B cell (primary cell): ENCODE data around the gene CDCA5. TPM values are rescaled to one million over a fixed set of nuclear protein-coding genes. Genes with fewer than 3 reads are reported as not detected.

Experiments
- ATAC-seq: fragments of 200-7000 bp; cut with Tn5 transposase; one replicate; pipeline ENCODE4 v1.10.0; 2021; ENCODE audit warnings: low read depth, mild to moderate bottlenecking, moderate number of reproducible peaks, moderate library complexity
- CTCF ChIA-PET: fragments of 350-600 bp; sonication (Branson Sonifier 250); formaldehyde crosslinking; loops from one replicate; lab custom pipeline; 2021; ENCODE audit warnings: antibody characterized with exemption, inconsistent platforms; lab: Charles Lee
- POLR2A ChIA-PET: fragments of 350-600 bp; sonication (Branson Sonifier 250); formaldehyde crosslinking; loops from one replicate; lab custom pipeline; 2021; ENCODE audit warnings: antibody characterized with exemption; lab: Charles Lee
- DNase-seq: peaks from one replicate; pipeline ENCODE4 v3.0.0; 2013
- H2AFZ ChIP-seq: 2 replicates; pipeline ENCODE4 v1.6.1; 2012; ENCODE audit warnings: mild to moderate bottlenecking, low read depth, low read length; ENCODE audit not compliant: insufficient read depth, poor library complexity, severe bottlenecking
- H3K27ac ChIP-seq, 2 donors: 1 replicate in 1 of 2; 2 replicates in 1 of 2; pipeline ENCODE4 v1.5.1; 2012 to 2013; ENCODE audit warnings: low read length in 2 of 2, mild to moderate bottlenecking in 2 of 2, moderate library complexity in 1 of 2
- H3K27me3 ChIP-seq, 4 experiments: fragments of 200-600 bp in 1 of 4; sonication (generic) in 1 of 4; replicated peaks in 1 of 4; 1 replicate in 2 of 4; 2 replicates in 2 of 4; pipeline versions ENCODE4 v1.6.1 to v1.7.0; 2013 to 2016; ENCODE audit warnings: low read length in 3 of 4, mild to moderate bottlenecking in 2 of 4, mixed read lengths in 1 of 4, moderate library complexity in 1 of 4; ENCODE audit not compliant: insufficient read depth in 4 of 4, control insufficient read depth in 3 of 4; ENCODE audit errors: control extremely low read depth in 1 of 4
- H3K36me3 ChIP-seq, 2 experiments: replicated peaks in 1 of 2; 1 replicate in 1 of 2; 2 replicates in 1 of 2; pipeline versions ENCODE4 v1.6.1 to v1.7.1; 2013; ENCODE audit warnings: low read length in 1 of 2; ENCODE audit not compliant: insufficient read depth in 2 of 2, control insufficient read depth in 1 of 2; ENCODE audit errors: control extremely low read depth in 1 of 2, extremely low read depth in 1 of 2
- H3K4me1 ChIP-seq, 2 donors: fragments of 200-600 bp in 1 of 2; sonication (generic) in 1 of 2; 1 replicate in 1 of 2; 2 replicates in 1 of 2; pipeline versions ENCODE4 v1.5.1 to v1.6.1; 2013 to 2017; ENCODE audit warnings: low read length in 2 of 2; ENCODE audit not compliant: control insufficient read depth in 2 of 2, insufficient read depth in 2 of 2
- H3K4me2 ChIP-seq: replicated peaks from 2 replicates; pipeline ENCODE3; 2012; ENCODE audit warnings: mild to moderate bottlenecking, low read depth, low read length; ENCODE audit not compliant: poor library complexity, severe bottlenecking
- H3K4me3 ChIP-seq, 5 experiments: fragments of 200-600 bp in 1 of 5; sonication (generic) in 1 of 5; 1 replicate in 3 of 5; 2 replicates in 2 of 5; pipeline versions ENCODE4 v1.5.1 to v1.7.0; 2011 to 2016; ENCODE audit warnings: low read length in 4 of 5, mild to moderate bottlenecking in 4 of 5, low read depth in 2 of 5, control low read depth in 1 of 5, moderate library complexity in 1 of 5; ENCODE audit not compliant: insufficient read depth in 1 of 5; ENCODE audit errors: control extremely low read depth in 1 of 5, extremely low read depth in 1 of 5
- H3K79me2 ChIP-seq: fragments of 200-600 bp; sonication (generic); one replicate; pipeline ENCODE4 v1.6.0; 2016; ENCODE audit warnings: low read length; ENCODE audit not compliant: control insufficient read depth, insufficient read depth
- H3K9ac ChIP-seq: fragments of 200-600 bp; sonication (generic); 2 replicates; pipeline ENCODE4 v1.6.1; 2017; ENCODE audit warnings: mild to moderate bottlenecking, low read length, moderate library complexity
- H3K9me3 ChIP-seq, 3 donors: one replicate each; pipeline versions ENCODE4 v1.6.1 to v1.7.1; 2013; ENCODE audit warnings: low read length in 2 of 3; ENCODE audit not compliant: control insufficient read depth in 2 of 3, insufficient read depth in 1 of 3; ENCODE audit errors: control extremely low read depth in 1 of 3
- H4K20me1 ChIP-seq: 2 replicates; pipeline ENCODE4 v1.6.0; 2012; ENCODE audit warnings: mild to moderate bottlenecking, low read length; ENCODE audit not compliant: insufficient read depth, control insufficient read depth, poor library complexity, severe bottlenecking
- H3K27ac Mint-ChIP-seq: one replicate; pipeline ENCODE4 v1.8.0; 2021; ENCODE audit warnings: mixed read lengths
- H3K27me3 Mint-ChIP-seq: one replicate; pipeline ENCODE4 v1.8.0; 2021; ENCODE audit warnings: mixed read lengths
- H3K4me1 Mint-ChIP-seq: one replicate; pipeline ENCODE4 v1.8.0; 2021; ENCODE audit warnings: mixed read lengths
- H3K4me3 Mint-ChIP-seq: one replicate; pipeline ENCODE4 v1.8.0; 2021; ENCODE audit warnings: mixed read lengths
- H3K9me3 Mint-ChIP-seq: one replicate; pipeline ENCODE4 v1.8.0; 2022; ENCODE audit warnings: mixed read lengths; ENCODE audit not compliant: insufficient read depth
- EZH2 ChIP-seq: IDR thresholded peaks from 2 replicates; pipeline ENCODE4 v1.6.1; 2012; ENCODE audit warnings: borderline replicate concordance, low read depth, mild to moderate bottlenecking, moderate library complexity, low read length; ENCODE audit not compliant: insufficient read depth, poor library complexity, severe bottlenecking
- WGBS: methylation state at CpG from one replicate; pipeline ENCODE4 v1.1.5; 2013; ENCODE audit warnings: missing lambda C conversion rate; ENCODE audit not compliant: insufficient coverage; 5-methylcytosine and 5-hydroxymethylcytosine counted together
- intact Hi-C: fragments of 100-400 bp; cut with micrococcal nuclease; formaldehyde crosslinking; loops from one replicate; pipeline ENCODE4 v1.10.0; 2022
- polyA plus RNA-seq: library from polyadenylated mRNA; depleted of rRNA; stranded (reverse); fragments of >200 nt; gene quantifications from 2 replicates; pipeline ENCODE4 v1.2.3, GENCODE V29; 2012
- total RNA-seq, 2 donors: library from RNA; stranded (reverse); fragments of 120-200 nt in 1 of 2; gene quantifications; 1 replicate in 1 of 2; 2 replicates in 1 of 2; pipeline versions ENCODE4 v1.2.3 to v1.2.4, GENCODE V29; 2013 to 2022
- TF ChIP-seq, protein P1 (sequence below): fragments of 200-600 bp; IDR thresholded peaks from one replicate; pipeline ENCODE4 v1.8.0; 2022; ENCODE audit warnings: antibody characterized with exemption, mild to moderate bottlenecking

The CDCA5 gene
- total and polyA plus RNA-seq, 2 donors (not counting 1 experiment from before 2014, with no cell fraction given), result 1.1 to 1.4 TPM

- Mint-ChIP-seq H3K9me3 (no peaks in the 10 kb centered on the region), H3K4me1 (peaks cover 71% of the 10 kb centered on the region), H3K27ac (peak overlapping the region; percentile 15), H3K27me3 (no peaks in the 10 kb centered on the region), H3K4me3 (peak overlapping the region; percentile 84)
- H3K27ac ChIP-seq, result no peak overlapping the region
- intact Hi-C loops, result loop anchor here (5.0 to 10.0 kb wide), 4 partner anchors 201 to 499 kb away; partner anchors contain the start of genes ATG2A, MAP3K11, PCNX3 and SF1
- no peak overlapping the region for H3K4me3 ChIP-seq
- H3K79me2 ChIP-seq, result peaks cover 63% of the 10 kb centered on the region
- 93% methylated on average over 20 of the region's 21 CpGs for WGBS
- no peaks in the 10 kb centered on the region for H3K9me3 ChIP-seq
- H3K9ac ChIP-seq, result no peak overlapping the region
- peaks cover 38 to 65% of the 10 kb centered on the region in 2 donors for H3K4me1 ChIP-seq
- H3K27me3 ChIP-seq, result no peaks in the 10 kb centered on the region
- peak overlapping the region; percentile 96 for H3K4me2 ChIP-seq
- no peak overlapping the region for H2AFZ ChIP-seq
- peak; percentile 30 for DNase-seq
- H3K36me3 ChIP-seq, result peaks cover 0 to 34% of the 10 kb centered on the region in 2 experiments
- ChIA-PET POLR2A (interaction anchor here (0.9 to 1.5 kb wide), 2 partner anchors 65 to 66 kb away, joined by 3 read pairs; partner anchors contain the start of gene CAPN1), CTCF (interaction anchor here (0.9 to 3.8 kb wide), 4 partner anchors 17 to 268 kb away, joined by 5 to 24 read pairs (median 20); partner anchors contain the start of gene ARL2)
- TF ChIP-seq EZH2, result no peak
- TF ChIP-seq, protein P1, sequence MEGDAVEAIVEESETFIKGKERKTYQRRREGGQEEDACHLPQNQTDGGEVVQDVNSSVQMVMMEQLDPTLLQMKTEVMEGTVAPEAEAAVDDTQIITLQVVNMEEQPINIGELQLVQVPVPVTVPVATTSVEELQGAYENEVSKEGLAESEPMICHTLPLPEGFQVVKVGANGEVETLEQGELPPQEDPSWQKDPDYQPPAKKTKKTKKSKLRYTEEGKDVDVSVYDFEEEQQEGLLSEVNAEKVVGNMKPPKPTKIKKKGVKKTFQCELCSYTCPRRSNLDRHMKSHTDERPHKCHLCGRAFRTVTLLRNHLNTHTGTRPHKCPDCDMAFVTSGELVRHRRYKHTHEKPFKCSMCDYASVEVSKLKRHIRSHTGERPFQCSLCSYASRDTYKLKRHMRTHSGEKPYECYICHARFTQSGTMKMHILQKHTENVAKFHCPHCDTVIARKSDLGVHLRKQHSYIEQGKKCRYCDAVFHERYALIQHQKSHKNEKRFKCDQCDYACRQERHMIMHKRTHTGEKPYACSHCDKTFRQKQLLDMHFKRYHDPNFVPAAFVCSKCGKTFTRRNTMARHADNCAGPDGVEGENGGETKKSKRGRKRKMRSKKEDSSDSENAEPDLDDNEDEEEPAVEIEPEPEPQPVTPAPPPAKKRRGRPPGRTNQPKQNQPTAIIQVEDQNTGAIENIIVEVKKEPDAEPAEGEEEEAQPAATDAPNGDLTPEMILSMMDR, result no peak
- ATAC-seq, result no peak
- H4K20me1 ChIP-seq, result peaks cover 40% of the 10 kb centered on the region
These were observed 31.7 kb upstream of the CDCA5 start for GRCh38 chr11:65115361-65116082.
